ENCODE results near the gene TMEM198. TPM values are rescaled to one million over a fixed set of nuclear protein-coding genes. Genes with fewer than 3 reads are reported as not detected.

TMEM198 gene
- polyA plus RNA-seq, 2 donors = 1.6 to 1.7 TPM

GRCh38 chr2:219560037-219560892, 16.4 kb downstream of the TMEM198 start:
- Histone ChIP-seq H3K9me3 (ENCODE audit: control insufficient read depth in 2 of 2, insufficient read depth in 1 of 2, low read depth in 1 of 2, low read length in 1 of 2) (peaks cover 0 to 3% of the 10 kb centered on the region in 2 donors), H3K4me1 (ENCODE audit: control insufficient read depth in 2 of 2, insufficient read depth in 2 of 2, low read length in 1 of 2) (no peaks in the 10 kb centered on the region), H3K4me3 (ENCODE audit: low read depth in 1 of 2, low read length in 2 of 2) (no peak overlapping the region), H3K36me3 (ENCODE audit: control insufficient read depth in 2 of 2, insufficient read depth in 2 of 2, low read length in 1 of 2) (peaks cover 0 to 4% of the 10 kb centered on the region in 2 donors), H3K27me3 (ENCODE audit: control insufficient read depth in 1 of 2, insufficient read depth in 2 of 2, low read length in 2 of 2) (no peaks in the 10 kb centered on the region), H3K27ac (ENCODE audit: low read depth in 2 of 2, low read length in 1 of 2) (no peak overlapping the region)
- WGBS, 2 donors = 29 to 34% methylated on average over 8 of the region's 8 CpGs

- Histone ChIP-seq H3K27me3 (ENCODE audit: control insufficient read depth in 1 of 2, insufficient read depth in 2 of 2, low read length in 2 of 2) (no peaks in the 10 kb centered on the region), H3K9me3 (ENCODE audit: control insufficient read depth in 2 of 2, insufficient read depth in 1 of 2, low read depth in 1 of 2, low read length in 1 of 2) (peaks cover 0 to 3% of the 10 kb centered on the region in 2 donors), H3K27ac (ENCODE audit: low read depth in 2 of 2, low read length in 1 of 2) (no peak overlapping the region), H3K36me3 (ENCODE audit: control insufficient read depth in 2 of 2, insufficient read depth in 2 of 2, low read length in 1 of 2) (peaks cover 0 to 4% of the 10 kb centered on the region in 2 donors), H3K4me3 (ENCODE audit: low read depth in 1 of 2, low read length in 2 of 2) (no peak overlapping the region), H3K4me1 (ENCODE audit: control insufficient read depth in 2 of 2, insufficient read depth in 2 of 2, low read length in 1 of 2) (no peaks in the 10 kb centered on the region)
- 81 to 83% methylated on average over 3 of the region's 3 CpGs for WGBS, 2 donors
These were observed 17.0 kb downstream of the TMEM198 start for GRCh38 chr2:219560893-219561178.

GRCh38 chr2:219561179-219562048, 17.6 kb downstream of the TMEM198 start:
- WGBS, 2 donors = 79 to 80% methylated on average over 24 of the region's 24 CpGs
- H3K9me3 ChIP-seq (ENCODE audit: control insufficient read depth in 2 of 2, insufficient read depth in 1 of 2, low read depth in 1 of 2, low read length in 1 of 2) = peaks cover 0 to 3% of the 10 kb centered on the region in 2 donors
- H3K27me3 ChIP-seq (ENCODE audit: control insufficient read depth in 1 of 2, insufficient read depth in 2 of 2, low read length in 2 of 2) = no peaks in the 10 kb centered on the region
- no peak overlapping the region for H3K4me3 ChIP-seq (ENCODE audit: low read depth in 1 of 2, low read length in 2 of 2)
- no peak overlapping the region for H3K27ac ChIP-seq (ENCODE audit: low read depth in 2 of 2, low read length in 1 of 2)
- H3K36me3 ChIP-seq (ENCODE audit: control insufficient read depth in 2 of 2, insufficient read depth in 2 of 2, low read length in 1 of 2) = peaks cover 0 to under 1% of the 10 kb centered on the region in 2 donors
- no peaks in the 10 kb centered on the region for H3K4me1 ChIP-seq (ENCODE audit: control insufficient read depth in 2 of 2, insufficient read depth in 2 of 2, low read length in 1 of 2)

- no peaks in the 10 kb centered on the region for H3K27me3 ChIP-seq (ENCODE audit: control insufficient read depth in 1 of 2, insufficient read depth in 2 of 2, low read length in 2 of 2)
- peaks cover 0 to under 1% of the 10 kb centered on the region in 2 donors for H3K9me3 ChIP-seq (ENCODE audit: control insufficient read depth in 2 of 2, insufficient read depth in 1 of 2, low read depth in 1 of 2, low read length in 1 of 2)
- no peak overlapping the region for H3K4me3 ChIP-seq (ENCODE audit: low read depth in 1 of 2, low read length in 2 of 2)
- no peak overlapping the region for H3K27ac ChIP-seq (ENCODE audit: low read depth in 2 of 2, low read length in 1 of 2)
- WGBS, 2 donors = 82% methylated on average over 35 of the region's 35 CpGs
- H3K4me1 ChIP-seq (ENCODE audit: control insufficient read depth in 2 of 2, insufficient read depth in 2 of 2, low read length in 1 of 2) = no peaks in the 10 kb centered on the region
- H3K36me3 ChIP-seq (ENCODE audit: control insufficient read depth in 2 of 2, insufficient read depth in 2 of 2, low read length in 1 of 2) = no peaks in the 10 kb centered on the region
These were observed 18.5 kb downstream of the TMEM198 start for GRCh38 chr2:219562049-219563020.

GRCh38 chr2:219563271-219563928, 19.6 kb downstream of the TMEM198 start:
- Histone ChIP-seq H3K9me3 (ENCODE audit: control insufficient read depth in 2 of 2, insufficient read depth in 1 of 2, low read depth in 1 of 2, low read length in 1 of 2) (no peaks in the 10 kb centered on the region), H3K36me3 (ENCODE audit: control insufficient read depth in 2 of 2, insufficient read depth in 2 of 2, low read length in 1 of 2) (no peaks in the 10 kb centered on the region), H3K4me1 (ENCODE audit: control insufficient read depth in 2 of 2, insufficient read depth in 2 of 2, low read length in 1 of 2) (no peaks in the 10 kb centered on the region), H3K27me3 (ENCODE audit: control insufficient read depth in 1 of 2, insufficient read depth in 2 of 2, low read length in 2 of 2) (no peaks in the 10 kb centered on the region), H3K27ac (ENCODE audit: low read depth in 2 of 2, low read length in 1 of 2) (no peak overlapping the region), H3K4me3 (ENCODE audit: low read depth in 1 of 2, low read length in 2 of 2) (no peak overlapping the region)
- 92 to 93% methylated on average over 20 of the region's 20 CpGs for WGBS, 2 donors

GRCh38 chr2:219565130-219566080, 21.6 kb downstream of the TMEM198 start:
- Histone ChIP-seq H3K36me3 (ENCODE audit: control insufficient read depth in 2 of 2, insufficient read depth in 2 of 2, low read length in 1 of 2) (no peaks in the 10 kb centered on the region), H3K9me3 (ENCODE audit: control insufficient read depth in 2 of 2, insufficient read depth in 1 of 2, low read depth in 1 of 2, low read length in 1 of 2) (no peaks in the 10 kb centered on the region), H3K27me3 (ENCODE audit: control insufficient read depth in 1 of 2, insufficient read depth in 2 of 2, low read length in 2 of 2) (no peaks in the 10 kb centered on the region), H3K4me1 (ENCODE audit: control insufficient read depth in 2 of 2, insufficient read depth in 2 of 2, low read length in 1 of 2) (peaks cover 0 to 4% of the 10 kb centered on the region in 2 donors), H3K4me3 (ENCODE audit: low read depth in 1 of 2, low read length in 2 of 2) (no peak overlapping the region), H3K27ac (ENCODE audit: low read depth in 2 of 2, low read length in 1 of 2) (no peak overlapping the region)
- 84 to 85% methylated on average over 21 of the region's 21 CpGs for WGBS, 2 donors

GRCh38 chr2:219566640-219567039, 22.8 kb downstream of the TMEM198 start:
- Histone ChIP-seq H3K9me3 (ENCODE audit: control insufficient read depth in 2 of 2, insufficient read depth in 1 of 2, low read depth in 1 of 2, low read length in 1 of 2) (no peaks in the 10 kb centered on the region), H3K4me1 (ENCODE audit: control insufficient read depth in 2 of 2, insufficient read depth in 2 of 2, low read length in 1 of 2) (peaks cover 0 to 5% of the 10 kb centered on the region in 2 donors), H3K36me3 (ENCODE audit: control insufficient read depth in 2 of 2, insufficient read depth in 2 of 2, low read length in 1 of 2) (no peaks in the 10 kb centered on the region), H3K27ac (ENCODE audit: low read depth in 2 of 2, low read length in 1 of 2) (no peak overlapping the region), H3K27me3 (ENCODE audit: control insufficient read depth in 1 of 2, insufficient read depth in 2 of 2, low read length in 2 of 2) (no peaks in the 10 kb centered on the region), H3K4me3 (ENCODE audit: low read depth in 1 of 2, low read length in 2 of 2) (no peak overlapping the region)
- 87 to 89% methylated on average over 11 of the region's 11 CpGs for WGBS, 2 donors

- Histone ChIP-seq H3K4me3 (ENCODE audit: low read depth in 1 of 2, low read length in 2 of 2) (no peak overlapping the region), H3K36me3 (ENCODE audit: control insufficient read depth in 2 of 2, insufficient read depth in 2 of 2, low read length in 1 of 2) (no peaks in the 10 kb centered on the region), H3K27me3 (ENCODE audit: control insufficient read depth in 1 of 2, insufficient read depth in 2 of 2, low read length in 2 of 2) (no peaks in the 10 kb centered on the region), H3K4me1 (ENCODE audit: control insufficient read depth in 2 of 2, insufficient read depth in 2 of 2, low read length in 1 of 2) (peaks cover 0 to 9% of the 10 kb centered on the region in 2 donors), H3K9me3 (ENCODE audit: control insufficient read depth in 2 of 2, insufficient read depth in 1 of 2, low read depth in 1 of 2, low read length in 1 of 2) (no peaks in the 10 kb centered on the region), H3K27ac (ENCODE audit: low read depth in 2 of 2, low read length in 1 of 2) (no peak overlapping the region)
- WGBS, 2 donors = 94 to 97% methylated on average over 18 of the region's 18 CpGs
These were observed 23.3 kb downstream of the TMEM198 start for GRCh38 chr2:219567131-219567530.

Data from esophagus (tissue), 2 donors.